Erythroblast (primary cell): Measurements from ENCODE around the gene GPR107.

Experiments used
- GATA1 ChIP-seq: IDR thresholded peaks from 2 replicates; pipeline ENCODE4 v1.6.1; 2011; ENCODE audit warnings: low read depth, mild to moderate bottlenecking, control low read depth, low read length, moderate library complexity
- POLR2A ChIP-seq: IDR thresholded peaks from 2 replicates; pipeline ENCODE4 v1.6.1; 2011; ENCODE audit warnings: mild to moderate bottlenecking, low read length

- TF ChIP-seq POLR2A (no peak), GATA1 (no peak)
These were observed 117.8 kb downstream of the GPR107 start for GRCh38 chr9:130171226-130172148.
